Endothelial cell of umbilical vein (primary cell): Measurements from ENCODE around the gene RRM2. TPM values are rescaled to one million over a fixed set of nuclear protein-coding genes. Genes with fewer than 3 reads are reported as not detected.

Source experiments
- BruUV-seq: library from RNA; stranded (reverse); fragments of 400-500 nt; replicated peaks from 2 replicates; lab custom pipeline; 2021; lab: Mats Ljungman, UMichigan
- CTCF ChIA-PET: fragments of 300-600, 350-600 bp; sonication (Branson Sonifier 250); formaldehyde crosslinking; loops from one replicate; lab custom pipeline; 2021; ENCODE audit warnings: antibody characterized with exemption, inconsistent platforms; lab: Charles Lee
- POLR2A ChIA-PET: fragments of 300-600, 350-600 bp; sonication (Branson Sonifier 250); formaldehyde crosslinking; loops from one replicate; lab custom pipeline; 2021; ENCODE audit warnings: antibody characterized with exemption, inconsistent platforms; lab: Charles Lee
- DNase-seq: peaks from one replicate; pipeline ENCODE4 v3.0.0-alpha.2; 2011; ENCODE audit warnings: low read depth, low spot score
- FAIRE-seq: peaks from 2 replicates; lab custom pipeline; 2011; peaks lifted over from hg19 to GRCh38; lab: Jason Lieb, UNC
- H2AFZ ChIP-seq: 2 replicates; pipeline ENCODE4 v1.6.0; 2012; ENCODE audit warnings: low read depth, low read length, control low read depth, inconsistent platforms
- H3K27ac ChIP-seq: 2 replicates; pipeline ENCODE4 v1.5.1; 2011; ENCODE audit warnings: low read depth, mild to moderate bottlenecking, control low read depth, low read length, moderate library complexity; ENCODE audit not compliant: insufficient read depth
- H3K27me3 ChIP-seq, 2 experiments: 2 replicates each; pipeline versions ENCODE4 v1.6.0 to v1.6.1; 2011; ENCODE audit warnings: low read length in 2 of 2, mixed read lengths in 1 of 2; ENCODE audit not compliant: control insufficient read depth in 2 of 2, insufficient read depth in 2 of 2
- H3K36me3 ChIP-seq, 2 experiments: 2 replicates in 1 of 2; 3 replicates in 1 of 2; pipeline ENCODE4 v1.5.1; 2011; ENCODE audit warnings: low read length in 2 of 2, mild to moderate bottlenecking in 1 of 2, moderate library complexity in 1 of 2; ENCODE audit not compliant: control insufficient read depth in 2 of 2, insufficient read depth in 2 of 2; ENCODE audit errors: extremely low read depth in 1 of 2
- H3K4me1 ChIP-seq: 3 replicates; pipeline ENCODE4 v1.5.1; 2011; ENCODE audit warnings: mild to moderate bottlenecking, low read length; ENCODE audit not compliant: control insufficient read depth, insufficient read depth; ENCODE audit errors: extremely low read depth
- H3K4me2 ChIP-seq: 2 replicates; pipeline ENCODE4 v1.6.1; 2011; ENCODE audit warnings: low read length, control low read depth, mixed read lengths; ENCODE audit not compliant: insufficient read depth
- H3K4me3 ChIP-seq, 3 experiments: fragments of 200-600 bp in 1 of 3; sonication (generic), shearing (Covaris generic) in 1 of 3; replicated peaks in 1 of 3; 2 replicates each; pipeline ENCODE4 v1.5.1; 2011 to 2016; ENCODE audit warnings: control low read depth in 3 of 3, low read length in 3 of 3, mild to moderate bottlenecking in 2 of 3, inconsistent platforms in 1 of 3, low read depth in 1 of 3, moderate library complexity in 1 of 3; ENCODE audit not compliant: insufficient read depth in 1 of 3
- H3K79me2 ChIP-seq: 2 replicates; pipeline ENCODE4 v1.6.0; 2012; ENCODE audit warnings: low read length, inconsistent platforms; ENCODE audit not compliant: control insufficient read depth, insufficient read depth
- H3K9ac ChIP-seq: replicated peaks from 2 replicates; pipeline ENCODE3; 2011; ENCODE audit warnings: low read length, control low read depth; ENCODE audit not compliant: insufficient read depth; ENCODE audit errors: extremely low read depth
- H3K9me1 ChIP-seq: replicated peaks from 3 replicates; pipeline ENCODE4 v1.6.0; 2011; ENCODE audit warnings: mild to moderate bottlenecking, low read length; ENCODE audit not compliant: control insufficient read depth, insufficient read depth; ENCODE audit errors: extremely low read depth
- H3K9me3 ChIP-seq: replicated peaks from 2 replicates; pipeline ENCODE4 v1.5.1; 2012; ENCODE audit warnings: low read length, inconsistent platforms; ENCODE audit not compliant: control insufficient read depth, insufficient read depth
- H4K20me1 ChIP-seq: replicated peaks from 2 replicates; pipeline ENCODE3; 2011; ENCODE audit warnings: mild to moderate bottlenecking, low read length; ENCODE audit not compliant: control insufficient read depth, insufficient read depth; ENCODE audit errors: extremely low read depth
- EZH2 ChIP-seq: IDR thresholded peaks from 2 replicates; pipeline ENCODE4 v1.6.1; 2012; ENCODE audit warnings: borderline replicate concordance, low read depth, mild to moderate bottlenecking, moderate library complexity, low read length, inconsistent platforms; ENCODE audit not compliant: severe bottlenecking
- JUN ChIP-seq: IDR thresholded peaks from 2 replicates; pipeline ENCODE4 v1.6.1; 2011; ENCODE audit warnings: borderline replicate concordance, low read depth; ENCODE audit not compliant: insufficient read length, insufficient read depth
- MYC ChIP-seq: IDR thresholded peaks from one replicate; pipeline ENCODE4 v1.6.1; 2011; ENCODE audit warnings: mild to moderate bottlenecking, low read depth, low read length
- POLR2A ChIP-seq: IDR thresholded peaks from 2 replicates; pipeline ENCODE4 v1.6.1; 2012; ENCODE audit warnings: low read depth, mild to moderate bottlenecking, control low read depth, low read length
- POLR2AphosphoS5 ChIP-seq: IDR thresholded peaks from 2 replicates; pipeline ENCODE4 v1.6.1; 2012; ENCODE audit warnings: low read depth, mild to moderate bottlenecking, control low read depth, low read length, moderate library complexity; ENCODE audit not compliant: insufficient read depth
- dilution Hi-C: fragments of 300-500 bp; cut with MboI; formaldehyde crosslinking; loops from one replicate; pipeline ENCODE4 v1.15.0; 2019; ENCODE audit warnings: low sequenced_read_pairs; ENCODE audit not compliant: extremely low pct_ligation_motif_present
- intact Hi-C: fragments of 100-400 bp; cut with micrococcal nuclease; formaldehyde crosslinking; loops from one replicate; pipeline ENCODE4 v1.10.0; 2022
- polyA plus RNA-seq, 4 experiments: library from polyadenylated mRNA; depleted of rRNA in 3 of 4; stranded (reverse) in 3 of 4; unstranded in 1 of 4; fragments of >200 nt; gene quantifications; 2 replicates each; pipeline versions ENCODE4 v1.2.1 to v1.2.3, GENCODE V29; 2011 to 2012; ENCODE audit warnings: missing spikeins in 1 of 4
- total RNA-seq: library from RNA; stranded (reverse); gene quantifications from 2 replicates; pipeline ENCODE4 v1.2.3, GENCODE V29; 2021
- TF ChIP-seq, protein P1 (sequence below), 2 donors: IDR thresholded peaks; 1 replicate in 1 of 2; 2 replicates in 1 of 2; pipeline ENCODE4 v1.5.1; 2011; ENCODE audit warnings: low read length in 2 of 2, mild to moderate bottlenecking in 2 of 2, moderate library complexity in 2 of 2, control low read depth in 1 of 2, inconsistent platforms in 1 of 2, low read depth in 1 of 2; ENCODE audit not compliant: insufficient read depth in 1 of 2; ENCODE audit errors: extremely low read depth in 1 of 2
- TF ChIP-seq, protein P2 (sequence below): IDR thresholded peaks from 2 replicates; pipeline ENCODE4 v1.6.1; 2011; ENCODE audit not compliant: insufficient read depth, insufficient read length

RRM2 gene
- total and polyA plus RNA-seq, 2 donors (not counting 3 experiments of a cell fraction or from before 2014, with no cell fraction given): 40.9 to 246 TPM

DNA sequence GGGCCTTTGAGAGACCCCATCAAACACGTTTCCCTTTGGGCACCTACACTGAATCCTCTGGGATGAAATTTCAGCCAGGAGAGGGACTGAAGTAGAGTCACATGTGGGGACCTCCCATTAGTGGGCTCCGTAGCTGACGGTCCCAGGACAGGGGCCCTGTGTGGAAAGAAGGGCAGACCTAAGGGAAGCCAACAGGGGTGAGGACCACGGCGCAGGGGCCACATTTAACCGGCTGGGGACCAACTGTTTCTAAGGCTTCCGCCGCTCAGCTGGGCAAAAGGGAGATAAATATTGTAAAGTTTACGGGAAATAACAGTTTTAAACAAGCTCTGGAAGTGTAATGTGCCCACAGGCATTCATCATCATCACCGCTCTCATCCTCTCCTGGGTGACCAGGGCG, 42.7 kb downstream of the RRM2 start:
- no peaks in the 10 kb centered on the region for H3K79me2 ChIP-seq
- H4K20me1 ChIP-seq: no peaks in the 10 kb centered on the region
- no peaks in the 10 kb centered on the region for H3K9me3 ChIP-seq
- no peak overlapping the region for H3K4me2 ChIP-seq
- H2AFZ ChIP-seq: no peak overlapping the region
- TF ChIP-seq EZH2 (no peak), MYC (no peak), POLR2A (no peak), JUN (no peak), POLR2AphosphoS5 (no peak)
- TF ChIP-seq, protein P1, sequence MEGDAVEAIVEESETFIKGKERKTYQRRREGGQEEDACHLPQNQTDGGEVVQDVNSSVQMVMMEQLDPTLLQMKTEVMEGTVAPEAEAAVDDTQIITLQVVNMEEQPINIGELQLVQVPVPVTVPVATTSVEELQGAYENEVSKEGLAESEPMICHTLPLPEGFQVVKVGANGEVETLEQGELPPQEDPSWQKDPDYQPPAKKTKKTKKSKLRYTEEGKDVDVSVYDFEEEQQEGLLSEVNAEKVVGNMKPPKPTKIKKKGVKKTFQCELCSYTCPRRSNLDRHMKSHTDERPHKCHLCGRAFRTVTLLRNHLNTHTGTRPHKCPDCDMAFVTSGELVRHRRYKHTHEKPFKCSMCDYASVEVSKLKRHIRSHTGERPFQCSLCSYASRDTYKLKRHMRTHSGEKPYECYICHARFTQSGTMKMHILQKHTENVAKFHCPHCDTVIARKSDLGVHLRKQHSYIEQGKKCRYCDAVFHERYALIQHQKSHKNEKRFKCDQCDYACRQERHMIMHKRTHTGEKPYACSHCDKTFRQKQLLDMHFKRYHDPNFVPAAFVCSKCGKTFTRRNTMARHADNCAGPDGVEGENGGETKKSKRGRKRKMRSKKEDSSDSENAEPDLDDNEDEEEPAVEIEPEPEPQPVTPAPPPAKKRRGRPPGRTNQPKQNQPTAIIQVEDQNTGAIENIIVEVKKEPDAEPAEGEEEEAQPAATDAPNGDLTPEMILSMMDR (IDR thresholded peaks at IDR 0.05; ENCODE audit: extremely low read depth in 1 of 2, insufficient read depth in 1 of 2, low read depth in 1 of 2, low read length in 2 of 2): no peak
- TF ChIP-seq, protein P2, sequence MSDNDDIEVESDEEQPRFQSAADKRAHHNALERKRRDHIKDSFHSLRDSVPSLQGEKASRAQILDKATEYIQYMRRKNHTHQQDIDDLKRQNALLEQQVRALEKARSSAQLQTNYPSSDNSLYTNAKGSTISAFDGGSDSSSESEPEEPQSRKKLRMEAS: no peak
- no peak overlapping the region for H3K4me3 ChIP-seq
- POLR2A ChIA-PET: no interaction called here
- dilution Hi-C loops: no loop called here
- H3K9me1 ChIP-seq: no peaks in the 10 kb centered on the region
- H3K4me1 ChIP-seq: peaks cover 57% of the 10 kb centered on the region
- no peak for DNase-seq
- no TSS peak for BruUV-seq
- no peaks in the 10 kb centered on the region for H3K36me3 ChIP-seq
- H3K27me3 ChIP-seq: no peaks in the 10 kb centered on the region
- H3K27ac ChIP-seq: no peak overlapping the region
- no peak overlapping the region for H3K9ac ChIP-seq
- intact Hi-C loops: no loop called here
- FAIRE-seq: no peak
- CTCF ChIA-PET: interaction anchor here (0.7 to 8.3 kb wide), 5 partner anchors 40 to 270 kb away, joined by 3 to 69 read pairs (median 8); no protein-coding TSS in a partner anchor
